Hematopoietic multipotent progenitor cell treated with erythropoietin and hydrocortisone succinate and interleukin-3 and kit ligand, for 15 days (in vitro differentiated cells): ENCODE data around the gene PDE5A.
"Not testable (repeated sequence)": the region's sequence is repeated elsewhere in the genome, so short reads cannot be mapped to it uniquely, and the experiment has no call there.

Experiments used
- DNase-seq: peaks from one replicate; pipeline ENCODE4 v3.0.0-alpha.2; 2015; ENCODE audit warnings: low spot score

The PDE5A gene

GRCh38 chr4:119470021-119470736 lies 158.4 kb downstream of the PDE5A start:
- DNase-seq = not testable (repeated sequence)

DNA sequence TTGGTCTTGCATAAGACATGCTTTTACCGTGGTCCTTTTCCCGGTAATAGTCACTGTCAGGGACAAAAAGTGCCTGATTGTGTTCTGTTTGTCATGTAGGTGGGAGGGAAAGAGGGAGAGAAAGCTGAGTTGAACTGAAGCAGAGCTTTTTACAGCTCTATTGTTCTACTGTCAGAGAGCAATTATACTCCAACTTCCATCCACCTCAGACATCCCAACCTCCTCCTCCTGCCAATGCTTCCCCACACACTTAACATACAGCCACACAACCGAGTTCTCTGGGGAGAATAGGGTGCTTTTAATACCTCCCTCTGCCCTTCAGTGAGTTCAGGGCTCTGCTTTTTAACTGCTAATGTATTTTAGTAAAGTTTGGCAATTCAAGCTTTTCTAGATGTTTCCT lies 159.6 kb downstream of the PDE5A start:
- DNase-seq = not testable (repeated sequence)

GRCh38 chr4:119462733-119463132 lies 165.9 kb downstream of the PDE5A start:
- DNase-seq = peak; percentile 21

- DNase-seq = not testable (repeated sequence)
These were observed 172.9 kb downstream of the PDE5A start for GRCh38 chr4:119455734-119456133.

GRCh38 chr4:119454491-119455270 lies 173.9 kb downstream of the PDE5A start:
- DNase-seq = peak; percentile 92

DNA sequence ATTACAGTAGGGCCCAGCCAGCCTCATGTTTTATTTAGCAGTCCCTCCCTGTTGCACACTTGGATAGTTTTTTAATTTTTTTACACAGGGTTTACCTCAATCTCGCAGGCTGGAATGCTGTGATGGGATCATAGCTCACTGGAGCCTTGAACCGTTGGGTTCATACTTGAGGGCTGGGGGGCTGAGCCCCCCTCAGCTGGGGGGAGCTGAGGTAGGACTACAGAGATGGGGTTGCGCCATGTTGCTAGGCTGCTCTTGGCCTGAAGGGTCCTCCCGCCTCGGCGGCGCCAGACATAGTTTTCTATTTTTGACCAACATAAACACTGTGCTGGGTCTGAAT lies 174.5 kb downstream of the PDE5A start:
- not testable (repeated sequence) for DNase-seq

DNA sequence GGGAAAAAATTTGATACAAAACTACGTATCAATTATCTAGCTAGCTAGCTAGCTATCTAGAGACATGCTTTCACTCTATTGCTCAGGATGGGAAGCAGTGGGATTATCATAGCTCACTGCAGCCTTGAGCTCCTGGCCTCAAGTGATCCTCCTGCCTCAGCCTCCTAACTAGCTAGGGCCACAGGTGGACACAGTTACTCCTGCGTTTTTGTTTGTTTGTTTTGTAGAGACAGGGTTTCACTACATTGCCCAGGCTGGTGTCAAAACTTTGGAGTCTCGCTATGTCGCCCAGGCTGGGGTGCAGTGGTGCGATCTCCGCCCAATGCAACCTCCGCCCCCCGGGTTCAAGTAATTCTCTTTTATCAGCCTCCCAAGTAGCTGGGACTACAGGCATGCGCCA lies 175.3 kb downstream of the PDE5A start:
- not testable (repeated sequence) for DNase-seq

DNA sequence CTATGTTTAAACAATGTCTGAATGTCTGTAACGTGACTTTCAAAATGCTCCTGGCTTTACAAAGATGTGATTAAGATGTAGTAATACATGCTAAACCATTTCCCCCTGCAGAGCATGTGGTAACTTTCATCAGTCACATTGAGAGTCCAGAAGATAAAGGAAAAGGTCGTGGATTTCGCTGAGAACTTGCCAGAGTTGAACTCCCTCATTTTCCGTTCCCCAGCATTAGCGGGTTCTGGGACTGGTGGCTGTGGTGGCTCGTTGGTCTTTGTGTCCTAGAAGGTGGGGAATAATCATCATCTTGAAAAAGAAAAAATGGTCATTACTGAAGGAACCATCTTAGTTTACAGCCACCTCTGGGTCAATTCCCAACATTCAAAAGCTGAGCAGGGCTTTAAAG lies 178.8 kb downstream of the PDE5A start:
- DNase-seq = not testable (repeated sequence)
